HG03442 (cell line): Measurements from ENCODE around the gene PNPLA2.

ENCODE experiments used
- ATAC-seq: cut with Tn5 transposase; IDR thresholded peaks from one replicate; pipeline ENCODE4 v1.9.1; 2021; ENCODE audit warnings: mild to moderate bottlenecking, moderate library complexity; ENCODE audit not compliant: unreplicated experiment

Gene PNPLA2

GRCh38 chr11:858053-858761 lies 39.5 kb downstream of the PNPLA2 start:
- ATAC-seq = no peak

GRCh38 chr11:858762-859339 lies 40.1 kb downstream of the PNPLA2 start:
- no peak for ATAC-seq

- ATAC-seq = no peak
These were observed 40.8 kb downstream of the PNPLA2 start for GRCh38 chr11:859394-860131.

GRCh38 chr11:860234-861104 lies 41.8 kb downstream of the PNPLA2 start:
- no peak for ATAC-seq

- no peak for ATAC-seq
These were observed 42.4 kb downstream of the PNPLA2 start for GRCh38 chr11:861105-861479.

- no peak for ATAC-seq
These were observed 43.5 kb downstream of the PNPLA2 start for GRCh38 chr11:862081-862661.

- ATAC-seq = no peak
These were observed 43.9 kb downstream of the PNPLA2 start for GRCh38 chr11:862696-863022.

GRCh38 chr11:863023-863909 lies 44.6 kb downstream of the PNPLA2 start:
- ATAC-seq = no peak

GRCh38 chr11:863910-864827 lies 45.5 kb downstream of the PNPLA2 start:
- ATAC-seq = no peak

GRCh38 chr11:864898-865297 lies 46.2 kb downstream of the PNPLA2 start:
- no peak for ATAC-seq

- ATAC-seq = no peak
These were observed 47.0 kb downstream of the PNPLA2 start for GRCh38 chr11:865462-866430.

- ATAC-seq = no peak
These were observed 47.8 kb downstream of the PNPLA2 start for GRCh38 chr11:866481-866880.

- ATAC-seq = no peak
These were observed 49.2 kb downstream of the PNPLA2 start for GRCh38 chr11:867856-868358.

- no peak for ATAC-seq
These were observed 49.7 kb downstream of the PNPLA2 start for GRCh38 chr11:868394-868793.

GRCh38 chr11:868802-869201 lies 50.1 kb downstream of the PNPLA2 start:
- ATAC-seq = no peak

GRCh38 chr11:869399-870126 lies 50.8 kb downstream of the PNPLA2 start:
- no peak for ATAC-seq

GRCh38 chr11:870127-870413 lies 51.4 kb downstream of the PNPLA2 start:
- ATAC-seq = no peak
